GM20000 (cell line): ENCODE results near the gene TAF1L.
A peak's percentile ranks its signal among the peaks of the same experiment; 100 is the strongest.
"Not testable (repeated sequence)": the region's sequence is repeated elsewhere in the genome, so short reads cannot be mapped to it uniquely, and the experiment has no call there.

Experiments
- DNase-seq: peaks from one replicate; pipeline ENCODE4 v3.0.0; 2012; ENCODE audit warnings: low spot score
- TF ChIP-seq, protein P1 (sequence below): IDR thresholded peaks from 2 replicates; pipeline ENCODE4 v1.5.1; 2012; ENCODE audit warnings: mild to moderate bottlenecking, control low read depth; ENCODE audit errors: extremely low read depth, missing control alignments

Gene TAF1L

DNA sequence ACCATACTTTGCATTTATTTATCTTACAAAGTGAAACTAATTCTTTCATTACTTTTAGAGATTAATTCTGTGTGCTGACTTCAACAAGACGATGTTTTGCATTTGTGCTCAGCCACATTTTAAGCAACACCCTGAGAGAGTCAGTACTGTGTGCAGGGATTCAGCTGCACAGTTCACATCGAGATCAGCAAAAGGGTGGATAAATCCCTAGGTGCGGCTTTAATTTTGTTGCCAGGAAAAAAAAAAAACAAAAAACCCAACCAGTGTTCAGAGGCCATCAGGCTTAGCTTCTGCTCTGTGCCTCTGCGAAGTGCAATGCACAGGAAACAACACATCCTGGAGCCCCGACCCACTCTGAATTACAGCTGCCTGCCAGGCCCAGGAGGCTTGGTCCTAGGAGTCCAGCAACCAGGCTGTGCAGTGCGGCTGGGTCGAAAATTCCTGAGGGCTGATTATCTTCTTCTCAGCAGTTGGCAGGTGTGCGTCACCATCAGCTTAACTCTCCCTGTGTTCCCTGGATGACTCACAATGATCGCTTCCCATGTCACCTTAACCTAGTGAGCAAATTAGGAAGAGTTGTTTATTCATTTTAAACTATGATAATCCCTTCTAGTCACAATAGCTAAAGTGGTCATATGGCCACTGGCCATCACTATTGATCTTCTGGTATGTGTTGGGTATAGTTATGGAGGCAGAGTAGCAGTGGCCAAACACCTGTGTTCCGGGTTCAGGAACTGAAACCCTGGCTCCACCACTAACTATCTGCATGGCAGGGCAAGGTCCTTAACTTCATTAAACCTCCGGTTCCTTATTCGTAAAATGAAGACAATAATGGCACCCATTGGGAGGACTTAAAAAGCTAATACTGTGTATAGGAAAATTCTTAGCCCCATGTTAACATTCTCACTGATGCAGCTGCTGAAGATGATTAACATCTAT, 31.3 kb downstream of the TAF1L start:
- TF ChIP-seq, protein P1, sequence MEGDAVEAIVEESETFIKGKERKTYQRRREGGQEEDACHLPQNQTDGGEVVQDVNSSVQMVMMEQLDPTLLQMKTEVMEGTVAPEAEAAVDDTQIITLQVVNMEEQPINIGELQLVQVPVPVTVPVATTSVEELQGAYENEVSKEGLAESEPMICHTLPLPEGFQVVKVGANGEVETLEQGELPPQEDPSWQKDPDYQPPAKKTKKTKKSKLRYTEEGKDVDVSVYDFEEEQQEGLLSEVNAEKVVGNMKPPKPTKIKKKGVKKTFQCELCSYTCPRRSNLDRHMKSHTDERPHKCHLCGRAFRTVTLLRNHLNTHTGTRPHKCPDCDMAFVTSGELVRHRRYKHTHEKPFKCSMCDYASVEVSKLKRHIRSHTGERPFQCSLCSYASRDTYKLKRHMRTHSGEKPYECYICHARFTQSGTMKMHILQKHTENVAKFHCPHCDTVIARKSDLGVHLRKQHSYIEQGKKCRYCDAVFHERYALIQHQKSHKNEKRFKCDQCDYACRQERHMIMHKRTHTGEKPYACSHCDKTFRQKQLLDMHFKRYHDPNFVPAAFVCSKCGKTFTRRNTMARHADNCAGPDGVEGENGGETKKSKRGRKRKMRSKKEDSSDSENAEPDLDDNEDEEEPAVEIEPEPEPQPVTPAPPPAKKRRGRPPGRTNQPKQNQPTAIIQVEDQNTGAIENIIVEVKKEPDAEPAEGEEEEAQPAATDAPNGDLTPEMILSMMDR, result no peak
- DNase-seq, result no peak

DNA sequence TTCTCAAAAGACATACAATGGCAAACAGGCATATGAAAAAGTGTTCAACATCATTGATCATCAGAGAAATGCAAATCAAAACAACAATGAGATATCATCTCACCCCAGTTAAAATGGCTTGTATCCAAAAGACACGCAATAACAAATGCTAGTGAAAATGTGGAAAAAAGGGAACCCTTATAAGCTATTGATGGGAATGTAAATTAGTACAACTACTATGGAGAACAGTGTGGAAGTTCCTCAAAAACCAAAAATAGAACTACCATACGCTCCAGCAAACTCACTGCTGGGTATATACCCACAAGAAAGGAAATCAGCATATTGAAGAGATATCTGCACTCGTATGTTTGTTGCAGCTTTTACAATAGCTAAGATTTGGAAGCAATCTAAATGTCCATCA, 36.4 kb downstream of the TAF1L start:
- not testable (repeated sequence) for DNase-seq

DNA sequence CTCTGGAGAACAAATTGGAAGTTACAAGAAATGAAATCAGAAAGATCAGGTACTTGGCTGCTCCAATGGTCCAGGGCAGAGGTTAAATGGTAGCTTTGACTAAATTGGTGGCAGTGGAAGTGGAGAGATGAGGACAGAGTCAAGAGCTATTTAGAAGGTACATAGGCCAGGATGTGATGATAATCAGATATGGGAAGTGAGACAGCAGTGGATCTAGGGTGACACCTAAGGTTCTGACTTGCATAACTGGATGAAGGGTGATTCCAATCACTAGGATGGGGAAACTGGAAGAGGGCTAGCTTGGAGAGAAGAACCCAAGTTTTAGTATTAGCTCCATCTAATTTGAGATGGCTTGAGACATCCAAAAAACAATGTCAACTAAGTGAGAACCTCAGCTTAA, 38.5 kb downstream of the TAF1L start:
- no peak for DNase-seq
- TF ChIP-seq, protein P1, result no peak

DNA sequence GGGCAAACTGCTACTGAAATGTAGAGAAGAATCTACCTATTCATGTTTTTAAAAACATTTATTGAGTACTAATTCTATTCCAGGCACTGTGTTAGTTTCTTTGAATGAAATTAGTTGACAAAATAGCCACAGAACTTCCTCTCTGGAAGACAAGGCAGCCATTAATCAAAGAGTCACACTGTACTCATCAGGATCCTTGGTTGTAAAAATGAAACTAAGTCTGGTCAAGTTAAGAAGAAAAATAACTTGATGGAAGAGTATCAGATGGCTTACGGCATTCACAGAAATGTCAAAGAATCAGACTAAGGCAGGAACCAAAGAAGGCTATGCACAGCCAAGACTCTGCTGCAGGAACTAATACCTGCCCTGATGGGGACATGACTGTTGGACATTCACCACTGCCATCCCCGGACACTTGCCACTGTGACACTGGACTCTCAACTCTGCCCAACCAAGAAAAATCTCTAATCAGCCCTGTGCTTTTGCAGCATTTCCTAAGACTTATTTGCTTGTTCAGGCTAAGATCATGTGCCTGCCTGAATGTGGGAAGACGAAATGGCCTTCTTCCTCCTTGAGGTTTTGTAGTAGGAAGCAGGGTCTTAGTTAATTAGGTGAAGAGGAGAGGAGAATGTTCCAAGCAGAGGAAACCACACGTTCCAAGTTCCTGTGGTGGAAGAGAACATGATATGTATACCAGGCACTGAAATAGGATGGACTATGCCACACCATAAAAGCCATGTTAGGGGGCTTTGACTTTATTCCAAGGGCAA, 39.2 kb downstream of the TAF1L start:
- TF ChIP-seq, protein P1, result no peak
- no peak for DNase-seq

DNA sequence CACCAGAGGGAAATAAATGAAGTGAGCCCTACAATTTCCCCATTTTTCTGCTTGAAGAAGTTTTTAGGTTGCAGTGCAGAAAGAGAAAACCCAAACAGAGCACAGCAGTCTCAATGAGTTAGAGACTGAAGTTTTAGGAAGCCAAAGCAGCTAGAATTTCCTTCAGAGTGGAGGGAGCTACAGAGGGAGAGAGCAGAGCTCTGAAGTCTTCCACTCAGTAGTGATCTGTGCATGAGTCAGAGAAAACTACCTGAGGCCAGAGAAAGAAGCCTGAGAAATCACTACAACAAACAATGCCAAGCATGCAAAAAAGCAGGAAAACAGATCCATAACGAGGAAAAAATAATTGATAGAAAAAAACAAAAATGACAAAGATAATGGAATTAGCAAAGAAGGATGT, 44.6 kb downstream of the TAF1L start:
- DNase-seq, result no peak
- TF ChIP-seq, protein P1, result no peak

DNA sequence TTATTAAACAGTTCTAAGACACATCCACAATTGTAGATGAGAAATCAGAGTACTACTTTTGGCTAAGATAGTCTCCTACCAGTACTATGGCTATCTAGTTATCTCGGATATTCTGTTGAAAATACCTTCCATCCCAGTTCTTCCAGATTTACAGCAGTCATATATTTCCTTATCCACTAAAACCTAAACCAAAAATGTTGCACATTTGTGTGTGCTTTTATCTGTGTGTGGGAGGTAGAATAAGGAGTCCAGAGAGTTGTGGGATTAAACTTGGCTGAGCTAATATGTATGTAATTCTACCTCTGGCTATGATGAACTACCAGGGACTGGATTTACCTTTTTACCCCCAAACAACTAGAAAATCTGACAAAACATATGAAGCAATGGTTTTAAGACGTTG, 45.0 kb downstream of the TAF1L start:
- DNase-seq, result no peak
- TF ChIP-seq, protein P1, result no peak

DNA sequence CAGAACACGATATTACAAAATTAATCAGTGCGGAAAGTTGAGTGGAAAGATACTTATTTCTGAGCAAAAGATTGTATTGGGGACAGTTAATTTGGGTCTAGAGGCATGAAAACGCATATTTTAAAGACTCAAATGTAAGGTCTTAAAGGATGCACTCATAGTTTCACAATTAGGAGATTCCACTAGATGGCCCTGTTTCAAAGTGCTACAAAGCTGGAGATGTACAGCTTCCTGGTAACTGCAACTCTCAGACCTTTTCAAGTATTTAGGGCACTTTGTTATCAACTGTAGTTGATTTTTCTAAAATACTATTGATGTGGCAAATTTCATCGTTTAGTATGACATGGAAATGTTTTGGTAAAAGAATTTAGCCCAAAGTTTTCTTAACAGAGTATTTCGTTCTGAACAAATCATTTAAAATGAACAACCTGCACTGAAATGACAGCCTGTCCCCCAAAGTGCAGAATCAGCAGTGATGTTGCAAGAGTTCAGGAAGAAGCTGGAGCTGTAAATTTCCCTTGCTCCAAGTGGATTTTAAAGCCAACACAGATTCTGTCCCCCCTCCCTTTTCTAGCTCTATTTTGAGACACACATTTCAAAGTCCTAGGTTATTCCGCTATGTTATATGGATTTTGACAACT, 46.3 kb downstream of the TAF1L start:
- DNase-seq, result peak; percentile 55
- TF ChIP-seq, protein P1, result peak; percentile 28
